ENCODE measurements around the gene SPATS2L. TPM values are rescaled to one million over a fixed set of nuclear protein-coding genes. Genes with fewer than 3 reads are reported as not detected.

SPATS2L gene
- total RNA-seq, 1 experiment from 2014 or later, result 47.3 TPM

DNA sequence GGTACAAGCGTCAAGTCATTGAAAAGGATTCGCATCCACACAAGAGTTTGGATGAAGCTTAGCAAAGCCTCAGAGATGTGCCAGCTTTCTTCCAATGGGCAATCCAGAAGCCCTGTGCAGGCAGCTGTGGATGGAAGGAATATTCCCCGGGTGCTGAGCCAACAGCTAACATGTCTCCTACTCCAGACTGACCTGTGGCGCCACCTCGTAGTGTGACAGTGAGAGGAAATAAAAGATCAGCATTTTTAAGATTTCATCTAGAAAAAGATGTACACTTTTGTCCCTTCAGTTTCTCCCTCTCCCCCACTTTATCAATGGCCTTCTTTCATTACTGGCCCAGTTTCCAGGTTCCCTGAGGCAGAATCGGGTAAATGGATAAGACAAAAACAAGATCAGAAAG lies 48.9 kb upstream of the SPATS2L start:
- H2BK120ac ChIP-seq (ENCODE audit: low read depth, low read length, poor library complexity, severe bottlenecking), result no peak overlapping the region
- H3K23me2 ChIP-seq (ENCODE audit: insufficient read length, low read depth, low read length, poor library complexity, severe bottlenecking), result no peaks in the 10 kb centered on the region
- no peak overlapping the region for H3K14ac ChIP-seq (ENCODE audit: insufficient read depth, low read length)
- TF ChIP-seq, protein P1, sequence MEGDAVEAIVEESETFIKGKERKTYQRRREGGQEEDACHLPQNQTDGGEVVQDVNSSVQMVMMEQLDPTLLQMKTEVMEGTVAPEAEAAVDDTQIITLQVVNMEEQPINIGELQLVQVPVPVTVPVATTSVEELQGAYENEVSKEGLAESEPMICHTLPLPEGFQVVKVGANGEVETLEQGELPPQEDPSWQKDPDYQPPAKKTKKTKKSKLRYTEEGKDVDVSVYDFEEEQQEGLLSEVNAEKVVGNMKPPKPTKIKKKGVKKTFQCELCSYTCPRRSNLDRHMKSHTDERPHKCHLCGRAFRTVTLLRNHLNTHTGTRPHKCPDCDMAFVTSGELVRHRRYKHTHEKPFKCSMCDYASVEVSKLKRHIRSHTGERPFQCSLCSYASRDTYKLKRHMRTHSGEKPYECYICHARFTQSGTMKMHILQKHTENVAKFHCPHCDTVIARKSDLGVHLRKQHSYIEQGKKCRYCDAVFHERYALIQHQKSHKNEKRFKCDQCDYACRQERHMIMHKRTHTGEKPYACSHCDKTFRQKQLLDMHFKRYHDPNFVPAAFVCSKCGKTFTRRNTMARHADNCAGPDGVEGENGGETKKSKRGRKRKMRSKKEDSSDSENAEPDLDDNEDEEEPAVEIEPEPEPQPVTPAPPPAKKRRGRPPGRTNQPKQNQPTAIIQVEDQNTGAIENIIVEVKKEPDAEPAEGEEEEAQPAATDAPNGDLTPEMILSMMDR (conservative IDR thresholded peaks at IDR 0.05), result no peak
- H3K9me3 Mint-ChIP-seq, result peaks cover 0 to 3% of the 10 kb centered on the region in 2 experiments; a peak in 3 of 5 replicates
- no peaks in the 10 kb centered on the region for H3K27me3 ChIP-seq (ENCODE audit: insufficient read depth, low read length)
- no peak for DNase-seq
- no peak overlapping the region for H2AK5ac ChIP-seq (ENCODE audit: insufficient read length, low read length)
- H3K36me3 Mint-ChIP-seq (ENCODE audit: insufficient read depth in 1 of 3, low read depth in 3 of 3), result peaks cover 0 to 8% (median 7%) of the 10 kb centered on the region in 3 experiments; a peak in 4 of 7 replicates
- no peak overlapping the region for H2BK5ac ChIP-seq (ENCODE audit: insufficient read length, low read length)
- H3K23ac ChIP-seq (ENCODE audit: insufficient read length, low read depth, low read length), result no peak overlapping the region
- H4K20me1 ChIP-seq (ENCODE audit: control insufficient read depth, insufficient read depth, insufficient read length), result no peaks in the 10 kb centered on the region
- no peak overlapping the region for H4K5ac ChIP-seq (ENCODE audit: insufficient read length, low read depth, low read length)
- no peak overlapping the region for H4K91ac ChIP-seq (ENCODE audit: insufficient read length, low read depth, low read length)
- no peak overlapping the region for H3K4me3 Mint-ChIP-seq
- no peaks in the 10 kb centered on the region for H3K79me2 ChIP-seq (ENCODE audit: insufficient read depth, low read length)
- no peak overlapping the region for H2BK12ac ChIP-seq (ENCODE audit: insufficient read length, low read depth, low read length)
- H2BK15ac ChIP-seq (ENCODE audit: low read depth, low read length), result no peak overlapping the region
- H3K9me3 ChIP-seq (ENCODE audit: control insufficient read depth, low read depth, low read length), result no peaks in the 10 kb centered on the region
- peaks cover 19 to 23% of the 10 kb centered on the region in 2 experiments for H3K4me1 Mint-ChIP-seq
- no peak overlapping the region for H3K18ac ChIP-seq (ENCODE audit: insufficient read length, low read depth, low read length)
- WGBS (ENCODE audit: extremely low coverage, insufficient read length, low lambda C conversion rate), result no CpG with 5 or more reads among the region's 6 CpGs
- no peaks in the 10 kb centered on the region; the same call in none of the 2 replicates for H3K27me3 Mint-ChIP-seq (ENCODE audit: low read depth)
- H3K9ac ChIP-seq (ENCODE audit: extremely low read depth, insufficient read length, low read length), result no peak overlapping the region
- no peak overlapping the region for H3K4ac ChIP-seq (ENCODE audit: low read depth, low read length)
- no peak overlapping the region for H3K56ac ChIP-seq (ENCODE audit: insufficient read length, low read depth, low read length)
- H3K27ac ChIP-seq (ENCODE audit: insufficient read length, low read depth, low read length), result no peak overlapping the region
- H2AFZ ChIP-seq (ENCODE audit: low read length), result no peak overlapping the region
- H3K27ac Mint-ChIP-seq, result peak overlapping the region in 1 of 3 experiments; percentile 4; a peak in 1 of 7 replicates
- H3T11ph ChIP-seq (ENCODE audit: low read length), result no peak overlapping the region
- H3K4me1 ChIP-seq (ENCODE audit: insufficient read depth, low read length), result no peaks in the 10 kb centered on the region; the same call in none of the 2 replicates
- no peak overlapping the region for H4K8ac ChIP-seq (replicated peaks; ENCODE audit: insufficient read length, low read depth, low read length)
- H3K79me1 ChIP-seq (ENCODE audit: insufficient read depth, low read depth, low read length, poor library complexity, severe bottlenecking), result no peaks in the 10 kb centered on the region
- H3K4me2 ChIP-seq (ENCODE audit: insufficient read depth, insufficient read length, low read length), result no peak overlapping the region
- no peak overlapping the region for H2BK20ac ChIP-seq (ENCODE audit: low read depth, low read length, poor library complexity, severe bottlenecking)
